GM23338 (cell line): ENCODE results near the gene UXS1. TPM values are rescaled to one million over a fixed set of nuclear protein-coding genes. Genes with fewer than 3 reads are reported as not detected.

Experiments
- ATAC-seq: fragments of 200-7000 bp; cut with Tn5 transposase; 3 replicates; pipeline ENCODE4 v1.9.1; 2020
- DNase-seq: peaks from one replicate; pipeline ENCODE4 v3.0.0-alpha.2; 2015; ENCODE audit warnings: low spot score
- H2AFZ ChIP-seq: fragments of 200-600 bp; sonication (generic); 2 replicates; pipeline ENCODE4 v1.8.0; 2016; ENCODE audit warnings: antibody characterized with exemption, mild to moderate bottlenecking, moderate library complexity
- H3F3A ChIP-seq: fragments of 200-600 bp; sonication (generic); replicated peaks from 2 replicates; pipeline ENCODE4 v1.8.0; 2017; ENCODE audit warnings: antibody characterized with exemption, mixed run types, low read depth
- H3K27ac ChIP-seq: fragments of 200-600 bp; sonication (generic); 2 replicates; pipeline ENCODE4 v1.6.1; 2016; ENCODE audit warnings: low read depth
- H3K27me3 ChIP-seq: fragments of 200-600 bp; sonication (generic); 2 replicates; pipeline ENCODE4 v1.8.0; 2016; ENCODE audit warnings: mild to moderate bottlenecking, mixed run types, moderate library complexity; ENCODE audit not compliant: insufficient read depth
- H3K36me3 ChIP-seq: fragments of 200-600 bp; sonication (generic); 2 replicates; pipeline ENCODE4 v1.8.0; 2016; ENCODE audit warnings: mild to moderate bottlenecking; ENCODE audit not compliant: insufficient read depth
- H3K4me1 ChIP-seq: fragments of 200-600 bp; sonication (generic); 2 replicates; pipeline ENCODE4 v1.8.0; 2016; ENCODE audit warnings: mild to moderate bottlenecking, moderate library complexity; ENCODE audit not compliant: insufficient read depth
- H3K4me2 ChIP-seq: fragments of 200-600 bp; sonication (generic); 2 replicates; pipeline ENCODE4 v1.7.1; 2017; ENCODE audit warnings: mixed run types
- H3K4me3 ChIP-seq: fragments of 200-600 bp; sonication (generic); 2 replicates; pipeline ENCODE4 v1.6.1; 2016; ENCODE audit warnings: mixed run types
- H3K79me2 ChIP-seq: fragments of 200-600 bp; sonication (generic); replicated peaks from 2 replicates; pipeline ENCODE4 v1.8.0; 2017; ENCODE audit warnings: mild to moderate bottlenecking; ENCODE audit not compliant: insufficient read depth
- H3K9me2 ChIP-seq: fragments of 200-600 bp; sonication (generic); 2 replicates; pipeline ENCODE4 v1.8.0; 2017; ENCODE audit not compliant: insufficient read depth
- H4K20me1 ChIP-seq: fragments of 200-600 bp; sonication (generic); replicated peaks from 2 replicates; pipeline ENCODE4 v1.8.0; 2017; ENCODE audit warnings: mild to moderate bottlenecking; ENCODE audit not compliant: insufficient read depth
- H3K27ac Mint-ChIP-seq: 2 replicates; pipeline ENCODE4 v1.8.0; 2020; ENCODE audit warnings: inconsistent platforms, mild to moderate bottlenecking, moderate library complexity, mixed read lengths
- H3K27me3 Mint-ChIP-seq: 3 replicates; pipeline ENCODE4 v1.8.0; 2022; ENCODE audit warnings: low read depth, mild to moderate bottlenecking, moderate library complexity, mixed read lengths, inconsistent platforms; ENCODE audit not compliant: insufficient read depth, poor library complexity
- H3K36me3 Mint-ChIP-seq: 3 replicates; pipeline ENCODE4 v1.8.0; 2021; ENCODE audit warnings: low read depth, mild to moderate bottlenecking, inconsistent platforms, moderate library complexity, mixed read lengths
- H3K4me1 Mint-ChIP-seq: 3 replicates; pipeline ENCODE4 v1.8.0; 2020; ENCODE audit warnings: mild to moderate bottlenecking, inconsistent platforms, mixed read lengths
- H3K4me3 Mint-ChIP-seq: 3 replicates; pipeline ENCODE4 v1.8.0; 2021; ENCODE audit warnings: moderate library complexity, mild to moderate bottlenecking, inconsistent platforms, mixed read lengths
- H3K9me3 Mint-ChIP-seq: 3 replicates; pipeline ENCODE4 v1.8.0; 2020; ENCODE audit warnings: moderate library complexity, mild to moderate bottlenecking, inconsistent platforms, mixed read lengths
- CREB1 ChIP-seq: fragments of 250-450 bp; sonication (Bioruptor Pico); IDR thresholded peaks from 2 replicates; pipeline ENCODE4 v1.5.0; 2020; ENCODE audit warnings: low read depth, mild to moderate bottlenecking, moderate library complexity
- CTCF ChIP-seq, 2 experiments: fragments of 200-600 bp in 1 of 2; sonication (generic) in 1 of 2; conservative IDR thresholded peaks; 2 replicates each; pipeline versions ENCODE4 v1.5.1 to v1.6.1; 2016 to 2017; ENCODE audit warnings: antibody characterized with exemption in 2 of 2, low read depth in 2 of 2, mild to moderate bottlenecking in 2 of 2, moderate library complexity in 1 of 2
- ETS1 ChIP-seq: IDR thresholded peaks from 2 replicates; pipeline ENCODE4 v1.6.1; 2016; ENCODE audit warnings: antibody characterized with exemption
- EZH2 ChIP-seq: fragments of 200-600 bp; sonication (generic); IDR thresholded peaks from one replicate; pipeline ENCODE4 v1.8.0; 2017; ENCODE audit warnings: antibody characterized with exemption, mild to moderate bottlenecking, low read depth; ENCODE audit not compliant: unreplicated experiment
- EZH2phosphoT487 ChIP-seq: fragments of 200-600 bp; sonication (generic); IDR thresholded peaks from one replicate; pipeline ENCODE4 v1.8.1; 2018; ENCODE audit warnings: antibody characterized with exemption; ENCODE audit not compliant: unreplicated experiment
- JUNB ChIP-seq: IDR thresholded peaks from one replicate; pipeline ENCODE4 v1.6.1; 2016; ENCODE audit warnings: antibody characterized with exemption; ENCODE audit not compliant: unreplicated experiment
- NANOG ChIP-seq: IDR thresholded peaks from 2 replicates; pipeline ENCODE4 v1.6.1; 2016; ENCODE audit warnings: antibody characterized with exemption, borderline replicate concordance
- POLR2AphosphoS5 ChIP-seq: IDR thresholded peaks from 2 replicates; pipeline ENCODE4 v1.6.1; 2016; ENCODE audit warnings: antibody characterized with exemption, low read depth
- REST ChIP-seq: IDR thresholded peaks from one replicate; pipeline ENCODE4 v1.6.1; 2018; ENCODE audit warnings: antibody characterized with exemption; ENCODE audit not compliant: unreplicated experiment
- STAT1 ChIP-seq: IDR thresholded peaks from one replicate; pipeline ENCODE4 v1.6.1; 2016; ENCODE audit warnings: antibody characterized with exemption; ENCODE audit not compliant: unreplicated experiment
- ZNF114 ChIP-seq: fragments of 250-450 bp; sonication (Bioruptor Pico); IDR thresholded peaks from 2 replicates; pipeline ENCODE4 v1.5.0; 2020; ENCODE audit warnings: mild to moderate bottlenecking, moderate library complexity
- ZNF331 ChIP-seq: fragments of 250-450 bp; sonication (Bioruptor Pico); IDR thresholded peaks from 2 replicates; pipeline ENCODE4 v1.5.0; 2020; ENCODE audit warnings: low read depth, mild to moderate bottlenecking, moderate library complexity
- ZNF462 ChIP-seq: fragments of 250-450 bp; sonication (Bioruptor Pico); IDR thresholded peaks from 2 replicates; pipeline ENCODE4 v1.5.0; 2020; ENCODE audit warnings: mild to moderate bottlenecking, moderate library complexity
- polyA plus RNA-seq: library from polyadenylated mRNA; unstranded; fragments of >200 nt; fragmentation: Nextera tagmentation; extraction: Ambion mirVana; gene quantifications from 2 replicates; pipeline ENCODE4 v1.2.1, GENCODE V29; 2016
- total RNA-seq: library from RNA; depleted of rRNA; stranded (reverse); fragments of >200 nt; shearing (Covaris generic); gene quantifications from 2 replicates; pipeline ENCODE4 v1.2.3, GENCODE V29; 2014

The UXS1 gene
- total and polyA plus RNA-seq, 2 experiments from 2014 or later: 48.7 to 131 TPM

DNA sequence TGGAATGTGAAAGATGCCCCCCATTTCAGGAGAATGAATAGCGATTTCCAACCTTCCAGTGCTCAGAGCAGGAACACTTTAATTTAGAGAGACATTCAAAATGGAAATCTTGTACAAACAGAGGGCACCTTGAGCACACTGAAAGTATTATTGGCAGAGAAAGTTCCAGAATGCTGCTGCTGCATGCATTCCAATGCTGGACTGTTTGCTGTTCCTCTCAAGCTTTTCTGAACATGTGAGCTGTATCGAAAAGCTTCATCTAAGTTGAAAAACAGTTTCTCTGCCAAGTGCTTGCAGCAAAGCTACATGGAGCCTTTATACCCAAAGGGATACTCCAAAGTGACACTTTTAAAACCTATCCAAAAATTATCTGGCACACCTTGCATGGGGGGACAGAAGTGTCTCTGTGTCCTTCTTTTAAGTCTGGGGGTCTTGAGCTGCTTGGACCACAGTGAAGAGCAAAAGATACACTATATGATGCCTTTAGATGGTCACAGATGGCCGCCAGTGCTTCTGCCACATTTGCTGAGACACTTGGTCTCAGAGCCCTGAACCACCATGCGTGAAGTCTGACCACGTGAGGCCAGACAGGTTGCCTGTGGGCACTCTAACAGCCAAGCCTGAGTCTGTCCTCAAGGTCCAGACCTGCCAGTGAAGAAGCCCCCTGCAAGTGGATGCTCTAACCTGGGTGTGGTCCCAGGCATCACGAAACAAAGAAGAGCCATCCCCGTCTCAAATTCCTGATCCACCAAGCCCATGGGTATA, 18.8 kb downstream of the UXS1 start:
- Mint-ChIP-seq H3K27me3 (peaks cover 7% of the 10 kb centered on the region), H3K4me3 (no peak overlapping the region), H3K36me3 (no peaks in the 10 kb centered on the region; the same call in 2 of the 3 replicates), H3K27ac (no peak overlapping the region; the same call in 1 of the 2 replicates), H3K9me3 (no peaks in the 10 kb centered on the region), H3K4me1 (peaks cover 37% of the 10 kb centered on the region)
- peaks cover 96% of the 10 kb centered on the region for H3K79me2 ChIP-seq
- DNase-seq (no peak), ATAC-seq (no peak)
- H3K27me3 ChIP-seq: no peaks in the 10 kb centered on the region
- H3K9me2 ChIP-seq: no peaks in the 10 kb centered on the region
- peaks cover 23% of the 10 kb centered on the region for H3K4me1 ChIP-seq
- peaks cover 25% of the 10 kb centered on the region for H4K20me1 ChIP-seq
- no peak for TF ChIP-seq ETS1
- TF ChIP-seq STAT1: no peak
- TF ChIP-seq EZH2phosphoT487: no peak
- no peak for TF ChIP-seq ZNF114 (CRISPR knock-in tag)
- no peak for TF ChIP-seq ZNF462
- TF ChIP-seq NANOG: no peak
- TF ChIP-seq CREB1: no peak
- TF ChIP-seq ZNF331 (CRISPR knock-in tag): no peak
- TF ChIP-seq EZH2: no peak
- TF ChIP-seq POLR2AphosphoS5: no peak
- TF ChIP-seq JUNB: no peak
- no peak for TF ChIP-seq REST
- TF ChIP-seq CTCF (conservative IDR thresholded peaks at IDR 0.05; ENCODE audit: low read depth in 2 of 2): no peak
- H3K27ac ChIP-seq: no peak overlapping the region
- H3K4me3 ChIP-seq: no peak overlapping the region
- H3K36me3 ChIP-seq: no peaks in the 10 kb centered on the region
- H3K4me2 ChIP-seq: no peak overlapping the region
- no peak overlapping the region for H2AFZ ChIP-seq
- no peaks in the 10 kb centered on the region for H3F3A ChIP-seq
